Vagina (tissue), 2 donors: ENCODE results near the gene LGR6.
"Not testable (repeated sequence)": the region's sequence is repeated elsewhere in the genome, so short reads cannot be mapped to it uniquely, and the experiment has no call there.

ENCODE experiments used
- CTCF ChIP-seq, 3 experiments: fragments of 450-650 bp in 2 of 3; fragments of 200-600 bp in 1 of 3; sonication (generic) in 1 of 3; IDR thresholded peaks; one replicate each; pipeline ENCODE4 v1.5.1; 2017 to 2019; ENCODE audit warnings: antibody characterized with exemption in 3 of 3, mild to moderate bottlenecking in 2 of 3, moderate library complexity in 2 of 3
- POLR2AphosphoS5 ChIP-seq, 2 donors: sonication (generic); formaldehyde crosslinking; IDR thresholded peaks; one replicate each; pipeline ENCODE4 v1.9.0; 2017; ENCODE audit warnings: antibody characterized with exemption in 2 of 2, mild to moderate bottlenecking in 2 of 2, low read depth in 1 of 2; ENCODE audit not compliant: insufficient read depth in 1 of 2

- TF ChIP-seq POLR2AphosphoS5 (IDR thresholded peaks at IDR 0.05; ENCODE audit: insufficient read depth in 1 of 2, low read depth in 1 of 2); CTCF (IDR thresholded peaks at IDR 0.05): not testable (repeated sequence)
Observed at GRCh38 chr1:202180751-202181139, 12.9 kb upstream of the LGR6 start.
